Suprapubic skin (tissue), 4 donors: ENCODE measurements around the gene CHRNB2. TPM values are rescaled to one million over a fixed set of nuclear protein-coding genes. Genes with fewer than 3 reads are reported as not detected.

ENCODE experiments used
- DNase-seq, 2 donors: peaks; one replicate each; pipeline ENCODE4 v3.0.0-alpha.2; 2019; ENCODE audit warnings: low spot score in 2 of 2
- H3K27ac ChIP-seq: fragments of 200-600 bp; sonication (generic); one replicate; pipeline ENCODE4 v1.5.1; 2019
- H3K27me3 ChIP-seq: fragments of 200-600 bp; sonication (generic); one replicate; pipeline ENCODE4 v1.5.1; 2019
- H3K36me3 ChIP-seq: fragments of 200-600 bp; sonication (generic); one replicate; pipeline ENCODE4 v1.5.1; 2019
- H3K4me1 ChIP-seq: fragments of 200-600 bp; sonication (generic); one replicate; pipeline ENCODE4 v1.5.1; 2019
- H3K4me3 ChIP-seq: fragments of 200-600 bp; sonication (generic); one replicate; pipeline ENCODE4 v1.5.1; 2019; ENCODE audit warnings: mild to moderate bottlenecking
- H3K9me3 ChIP-seq: fragments of 200-600 bp; sonication (generic); one replicate; pipeline ENCODE4 v1.5.1; 2019
- CTCF ChIP-seq, 2 donors: fragments of 200-600 bp in 1 of 2; fragments of 450-650 bp in 1 of 2; sonication (generic) in 1 of 2; IDR thresholded peaks; one replicate each; pipeline ENCODE4 v1.5.1; 2016 to 2019; ENCODE audit warnings: antibody characterized with exemption in 2 of 2, mild to moderate bottlenecking in 1 of 2, moderate library complexity in 1 of 2
- EP300 ChIP-seq: sonication (generic); formaldehyde crosslinking; IDR thresholded peaks from one replicate; pipeline ENCODE4 v1.6.1; 2017; ENCODE audit warnings: antibody characterized with exemption
- POLR2A ChIP-seq, 2 donors: fragments of 450-650 bp; IDR thresholded peaks; one replicate each; pipeline ENCODE4 v1.6.1; 2017; ENCODE audit warnings: antibody characterized with exemption in 2 of 2, mild to moderate bottlenecking in 2 of 2, moderate library complexity in 2 of 2
- POLR2AphosphoS5 ChIP-seq, 3 donors: sonication (generic); formaldehyde crosslinking; IDR thresholded peaks; one replicate each; pipeline ENCODE4 v1.6.1; 2017; ENCODE audit warnings: antibody characterized with exemption in 3 of 3
- WGBS: methylation state at CpG from one replicate; pipeline ENCODE4 v1.1.5; 2018; 5-methylcytosine and 5-hydroxymethylcytosine counted together
- total RNA-seq, 4 donors: library from RNA; depleted of rRNA; stranded (reverse); fragments of >200 nt; gene quantifications; one replicate each; pipeline ENCODE4 v1.1.0, GENCODE V29; 2016

The CHRNB2 gene
- total RNA-seq, 4 donors from 2014 or later = 0.26 to 0.83 (median 0.33) TPM

- peaks cover 39% of the 10 kb centered on the region for H3K4me1 ChIP-seq
Observed at GRCh38 chr1:154557939-154558719, 9.4 kb upstream of the CHRNB2 start, which contains the start of gene UBE2Q1. Gene UBE2Q1 (minus strand): TSS chr1:154558662. CDS start chr1:154558553, 109 bp downstream.

DNA sequence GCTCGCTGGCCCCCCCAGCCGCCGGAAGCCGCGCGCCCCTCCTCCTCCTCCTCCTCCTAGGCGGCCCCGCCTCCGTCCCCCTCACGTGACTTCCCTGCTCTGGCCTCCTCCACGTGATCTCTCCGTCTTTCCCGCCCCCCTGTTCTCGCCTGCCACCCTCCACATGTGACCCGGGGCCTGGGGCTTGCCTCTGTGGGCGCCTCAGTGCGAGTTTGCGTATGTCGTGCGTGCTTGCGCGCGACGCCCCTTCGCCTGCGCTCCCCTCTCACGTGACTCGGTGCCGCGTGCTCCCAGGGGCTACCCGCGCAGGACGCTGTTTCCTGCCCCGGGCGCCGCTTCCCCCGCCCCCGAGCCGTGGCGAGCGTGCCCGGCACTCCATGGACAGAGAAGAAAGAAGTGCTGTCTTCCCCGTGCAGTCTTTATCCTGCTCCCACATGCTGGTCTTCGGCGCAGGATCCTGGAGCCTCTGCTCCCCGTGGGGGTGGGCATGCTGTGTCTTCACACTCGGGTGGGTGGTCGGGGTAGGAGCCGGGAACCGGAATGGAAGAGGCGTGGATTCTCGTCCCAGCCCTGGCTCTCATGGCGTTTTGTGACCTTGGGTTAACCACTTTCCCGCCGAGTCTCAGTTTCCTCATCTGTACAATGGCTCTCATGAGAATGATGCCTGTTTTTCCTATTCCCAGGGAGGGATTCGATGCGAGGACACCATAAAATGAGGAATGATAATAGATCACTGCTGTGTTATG is 8.7 kb upstream of the CHRNB2 start:
- peak overlapping the region; percentile 88 for H3K27ac ChIP-seq
- peaks cover 34% of the 10 kb centered on the region for H3K4me1 ChIP-seq
- 0% methylated on average over 13 of the region's 57 CpGs for WGBS
- H3K4me3 ChIP-seq = peak overlapping the region; percentile 97
- peak; percentile 100 for DNase-seq
- H3K36me3 ChIP-seq = peaks cover 20% of the 10 kb centered on the region
- no peaks in the 10 kb centered on the region for H3K27me3 ChIP-seq
- no peaks in the 10 kb centered on the region for H3K9me3 ChIP-seq
- TF ChIP-seq CTCF (IDR thresholded peaks at IDR 0.05) = no peak
- peak; percentile 71 for TF ChIP-seq EP300
- TF ChIP-seq POLR2A (IDR thresholded peaks at IDR 0.05) = no peak
- peak; percentile 74 to 99 (median 83) for TF ChIP-seq POLR2AphosphoS5 (IDR thresholded peaks at IDR 0.05)

More at GRCh38 chr1:154557939-154558719, 9.4 kb upstream of the CHRNB2 start, which contains the start of gene UBE2Q1:
- Histone ChIP-seq H3K4me3 (peak within 1 kb of the TSS; percentile 97), H3K27me3 (no peaks in the 10 kb centered on the region), H3K9me3 (no peaks in the 10 kb centered on the region), H3K36me3 (peaks cover 28% of the 10 kb centered on the region), H3K27ac (peak within 1 kb of the TSS; percentile 88)
- TF ChIP-seq POLR2A (IDR thresholded peaks at IDR 0.05) (no peak), EP300 (no peak), CTCF (IDR thresholded peaks at IDR 0.05) (no peak), POLR2AphosphoS5 (IDR thresholded peaks at IDR 0.05) (no peak)
- DNase-seq = peak; percentile 81 to 87
- under 1% methylated on average over 15 of the region's 69 CpGs for WGBS

DNA sequence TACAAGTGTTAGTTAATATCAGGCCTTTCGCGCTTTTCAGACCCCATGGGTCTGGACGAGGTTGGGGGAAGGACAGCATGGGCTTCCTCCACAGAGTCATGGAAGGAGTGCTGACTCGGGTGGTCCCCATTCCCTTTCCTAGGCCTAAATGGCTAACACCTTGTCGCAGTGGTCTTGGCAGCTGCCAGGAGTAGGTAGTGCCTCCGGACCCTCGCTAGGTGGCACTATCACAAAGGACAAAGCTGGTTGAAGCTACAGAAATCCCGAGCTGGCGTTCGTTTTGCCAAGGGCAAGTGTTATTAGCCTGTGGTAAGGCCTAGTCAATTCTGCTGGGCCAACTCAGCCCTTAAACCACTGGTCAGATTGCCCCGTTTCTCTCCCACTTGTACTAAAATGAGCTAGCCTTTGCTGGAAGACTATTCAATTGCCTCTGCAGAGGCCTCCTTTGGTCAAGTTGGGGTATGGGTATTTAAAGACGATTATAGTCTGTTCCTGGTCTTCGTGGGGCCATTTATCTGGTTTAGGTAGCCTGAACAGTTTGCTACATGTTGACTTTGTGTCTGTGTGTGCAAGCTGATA is 8.0 kb upstream of the CHRNB2 start:
- H3K9me3 ChIP-seq = no peaks in the 10 kb centered on the region
- peaks cover 14% of the 10 kb centered on the region for H3K36me3 ChIP-seq
- TF ChIP-seq EP300 = no peak
- peak in 1 of 3 donors; percentile 66 for TF ChIP-seq POLR2AphosphoS5 (IDR thresholded peaks at IDR 0.05)
- TF ChIP-seq POLR2A (IDR thresholded peaks at IDR 0.05) = no peak
- TF ChIP-seq CTCF (IDR thresholded peaks at IDR 0.05) = peak; percentile 76 to 87
- WGBS = 7% methylated on average over 13 of the region's 13 CpGs
- peak overlapping the region; percentile 97 for H3K4me3 ChIP-seq
- H3K27me3 ChIP-seq = no peaks in the 10 kb centered on the region
- peak; percentile 92 to 93 for DNase-seq
- peaks cover 34% of the 10 kb centered on the region for H3K4me1 ChIP-seq
- peak overlapping the region; percentile 88 for H3K27ac ChIP-seq

DNA sequence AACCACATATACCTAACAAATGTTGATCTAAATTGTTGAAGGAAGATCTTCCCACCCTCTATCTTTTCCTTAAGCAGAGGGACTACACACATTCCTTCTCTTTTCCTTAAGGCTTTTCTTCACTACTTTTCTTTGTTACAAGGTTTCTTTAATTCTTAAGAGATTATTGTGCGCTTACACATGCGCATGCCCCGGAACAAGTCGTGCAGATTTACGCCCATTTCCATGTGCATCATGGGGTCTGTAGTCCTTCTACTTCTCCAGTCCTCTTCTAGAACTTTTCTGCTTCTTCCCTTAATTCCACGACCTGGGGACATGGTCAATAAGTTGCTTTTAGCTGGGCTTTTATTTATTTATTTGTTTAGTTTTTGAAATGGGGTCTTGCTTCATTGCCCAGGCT is 1.7 kb upstream of the CHRNB2 start:
- TF ChIP-seq POLR2A (IDR thresholded peaks at IDR 0.05) (no peak), EP300 (no peak), CTCF (IDR thresholded peaks at IDR 0.05) (no peak), POLR2AphosphoS5 (IDR thresholded peaks at IDR 0.05) (no peak)
- no peak for DNase-seq
- 79% methylated on average over 6 of the region's 6 CpGs for WGBS
- Histone ChIP-seq H3K4me1 (peaks cover 9% of the 10 kb centered on the region), H3K36me3 (no peaks in the 10 kb centered on the region), H3K4me3 (no peak overlapping the region), H3K27ac (no peak overlapping the region), H3K9me3 (no peaks in the 10 kb centered on the region), H3K27me3 (peaks cover 16% of the 10 kb centered on the region)
